HCT116 (cell line): ENCODE data around the gene NPIPA3.

ENCODE experiments used
- CTCF ChIP-seq, 3 experiments: fragments of 200-600 bp in 1 of 3; sonication (generic) in 1 of 3; IDR thresholded peaks in 2 of 3; conservative IDR thresholded peaks in 1 of 3; 2 replicates each; pipeline ENCODE4 v1.5.1; 2012 to 2017; ENCODE audit warnings: low read depth in 2 of 3, low read length in 2 of 3, antibody characterized with exemption in 1 of 3, borderline replicate concordance in 1 of 3, control low read depth in 1 of 3, mild to moderate bottlenecking in 1 of 3, mixed read lengths in 1 of 3, mixed run types in 1 of 3, moderate library complexity in 1 of 3; ENCODE audit not compliant: insufficient read depth in 1 of 3
- ELF1 ChIP-seq: IDR thresholded peaks from 2 replicates; pipeline ENCODE4 v1.6.1; 2012; ENCODE audit warnings: low read depth, borderline replicate concordance
- POLR2A ChIP-seq: IDR thresholded peaks from 2 replicates; pipeline ENCODE4 v1.7.0; 2011; ENCODE audit warnings: borderline replicate concordance; ENCODE audit not compliant: insufficient read depth, insufficient read length; ENCODE audit errors: extremely low read depth
- POLR2AphosphoS5 ChIP-seq: IDR thresholded peaks from 2 replicates; pipeline ENCODE4 v1.6.1; 2011; ENCODE audit warnings: mild to moderate bottlenecking, low read depth, low read length, moderate library complexity
- REST ChIP-seq: IDR thresholded peaks from 2 replicates; pipeline ENCODE4 v1.6.1; 2012; ENCODE audit warnings: low read depth

DNA sequence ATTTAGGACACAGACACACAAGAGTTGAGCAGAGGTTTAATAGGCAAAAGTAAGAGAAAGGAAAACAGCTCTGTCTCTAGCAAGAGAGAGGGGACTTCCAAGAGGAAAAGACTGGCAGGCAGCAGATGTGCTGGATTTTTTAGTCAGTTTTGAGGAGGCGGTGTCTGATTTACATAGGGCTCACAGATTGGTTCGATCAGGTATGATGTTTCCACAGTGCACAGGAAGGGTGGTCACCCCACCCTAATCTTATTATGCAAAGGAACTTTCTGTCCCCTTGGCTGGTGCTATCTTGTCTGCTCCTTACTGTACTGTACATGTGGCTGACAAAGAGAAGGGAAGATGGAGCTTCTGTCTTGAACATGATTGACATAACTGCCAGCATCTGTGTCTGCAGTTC lies 45.1 kb upstream of the NPIPA3 start:
- TF ChIP-seq POLR2A (no peak), POLR2AphosphoS5 (no peak), ELF1 (no peak), REST (no peak), CTCF (IDR thresholded peaks at IDR 0.05 in 2 of 3, conservative IDR thresholded peaks at IDR 0.05 in 1 of 3; ENCODE audit: borderline replicate concordance in 1 of 3, insufficient read depth in 1 of 3, low read depth in 2 of 3, low read length in 2 of 3) (no peak)
